Tibial nerve (tissue), 4 donors: Measurements from ENCODE around the gene RICTOR.

Experiments
- EP300 ChIP-seq, 2 donors: sonication (generic); formaldehyde crosslinking; IDR thresholded peaks; one replicate each; pipeline ENCODE4 v1.6.1; 2017; ENCODE audit warnings: antibody characterized with exemption in 2 of 2, mild to moderate bottlenecking in 1 of 2
- POLR2A ChIP-seq, 2 donors: fragments of 450-650 bp; IDR thresholded peaks; one replicate each; pipeline ENCODE4 v1.6.1; 2017; ENCODE audit warnings: antibody characterized with exemption in 2 of 2, mild to moderate bottlenecking in 2 of 2, moderate library complexity in 2 of 2
- TF ChIP-seq, protein P1 (sequence below), 5 experiments: fragments of 200-600 bp in 3 of 5; fragments of 450-650 bp in 2 of 5; sonication (generic) in 3 of 5; IDR thresholded peaks; one replicate each; pipeline ENCODE4 v1.5.1; 2016 to 2019; ENCODE audit warnings: antibody characterized with exemption in 5 of 5, mild to moderate bottlenecking in 3 of 5, moderate library complexity in 2 of 5

DNA sequence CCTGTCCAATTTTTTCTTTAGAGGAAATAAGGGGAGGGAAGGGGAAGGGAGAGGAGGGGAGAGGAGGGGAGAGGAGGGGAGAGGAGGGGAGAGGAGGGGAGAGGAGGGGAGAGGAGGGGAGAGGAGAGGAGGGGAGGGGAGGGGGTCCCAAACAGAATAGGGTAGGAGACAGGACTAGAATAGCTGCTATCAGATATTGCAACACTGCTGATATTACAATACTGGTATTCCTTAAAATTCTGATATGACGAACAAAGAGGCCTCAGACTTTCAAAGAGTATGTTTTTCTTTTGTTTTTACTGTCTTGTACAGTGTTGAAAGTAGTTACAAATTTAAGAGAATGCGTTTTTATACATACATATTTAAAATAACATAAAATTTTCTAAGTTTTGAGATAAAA is 67.5 kb downstream of the RICTOR start:
- TF ChIP-seq, protein P1, sequence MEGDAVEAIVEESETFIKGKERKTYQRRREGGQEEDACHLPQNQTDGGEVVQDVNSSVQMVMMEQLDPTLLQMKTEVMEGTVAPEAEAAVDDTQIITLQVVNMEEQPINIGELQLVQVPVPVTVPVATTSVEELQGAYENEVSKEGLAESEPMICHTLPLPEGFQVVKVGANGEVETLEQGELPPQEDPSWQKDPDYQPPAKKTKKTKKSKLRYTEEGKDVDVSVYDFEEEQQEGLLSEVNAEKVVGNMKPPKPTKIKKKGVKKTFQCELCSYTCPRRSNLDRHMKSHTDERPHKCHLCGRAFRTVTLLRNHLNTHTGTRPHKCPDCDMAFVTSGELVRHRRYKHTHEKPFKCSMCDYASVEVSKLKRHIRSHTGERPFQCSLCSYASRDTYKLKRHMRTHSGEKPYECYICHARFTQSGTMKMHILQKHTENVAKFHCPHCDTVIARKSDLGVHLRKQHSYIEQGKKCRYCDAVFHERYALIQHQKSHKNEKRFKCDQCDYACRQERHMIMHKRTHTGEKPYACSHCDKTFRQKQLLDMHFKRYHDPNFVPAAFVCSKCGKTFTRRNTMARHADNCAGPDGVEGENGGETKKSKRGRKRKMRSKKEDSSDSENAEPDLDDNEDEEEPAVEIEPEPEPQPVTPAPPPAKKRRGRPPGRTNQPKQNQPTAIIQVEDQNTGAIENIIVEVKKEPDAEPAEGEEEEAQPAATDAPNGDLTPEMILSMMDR (IDR thresholded peaks at IDR 0.05), result no peak
- no peak for TF ChIP-seq POLR2A (IDR thresholded peaks at IDR 0.05)
- TF ChIP-seq EP300 (IDR thresholded peaks at IDR 0.05), result no peak
